ENCODE results near the gene UMAD1.

Gene UMAD1

DNA sequence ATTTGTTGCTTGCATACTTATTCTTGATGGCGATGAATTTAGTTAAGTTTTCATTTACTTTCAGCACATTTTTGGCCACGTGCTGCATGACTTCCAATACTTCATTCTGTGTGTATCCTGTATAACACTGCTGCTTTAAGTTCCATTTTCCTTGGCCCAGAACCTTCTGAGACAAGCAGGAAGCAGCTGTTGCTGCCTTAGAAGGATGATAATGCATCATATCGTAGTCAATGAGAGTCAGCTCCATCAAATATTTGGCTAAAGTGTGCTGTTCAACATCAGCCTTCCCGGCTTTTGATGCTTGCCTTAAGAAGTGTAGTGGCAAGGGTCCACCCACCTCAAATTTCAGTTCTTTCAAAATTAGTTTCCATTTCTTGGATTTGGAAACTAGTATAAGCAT is 268.8 kb downstream of the UMAD1 start:
- Mint-ChIP-seq H3K36me3 (ENCODE audit: low read depth) (peaks cover 5% of the 10 kb centered on the region), H3K27ac (no peak overlapping the region), H3K9me3 (peaks cover 7% of the 10 kb centered on the region), H3K4me3 (no peak overlapping the region), H3K27me3 (no peaks in the 10 kb centered on the region), H3K4me1 (peaks cover 2% of the 10 kb centered on the region)
- no peak for DNase-seq
- ATAC-seq, result no peak

DNA sequence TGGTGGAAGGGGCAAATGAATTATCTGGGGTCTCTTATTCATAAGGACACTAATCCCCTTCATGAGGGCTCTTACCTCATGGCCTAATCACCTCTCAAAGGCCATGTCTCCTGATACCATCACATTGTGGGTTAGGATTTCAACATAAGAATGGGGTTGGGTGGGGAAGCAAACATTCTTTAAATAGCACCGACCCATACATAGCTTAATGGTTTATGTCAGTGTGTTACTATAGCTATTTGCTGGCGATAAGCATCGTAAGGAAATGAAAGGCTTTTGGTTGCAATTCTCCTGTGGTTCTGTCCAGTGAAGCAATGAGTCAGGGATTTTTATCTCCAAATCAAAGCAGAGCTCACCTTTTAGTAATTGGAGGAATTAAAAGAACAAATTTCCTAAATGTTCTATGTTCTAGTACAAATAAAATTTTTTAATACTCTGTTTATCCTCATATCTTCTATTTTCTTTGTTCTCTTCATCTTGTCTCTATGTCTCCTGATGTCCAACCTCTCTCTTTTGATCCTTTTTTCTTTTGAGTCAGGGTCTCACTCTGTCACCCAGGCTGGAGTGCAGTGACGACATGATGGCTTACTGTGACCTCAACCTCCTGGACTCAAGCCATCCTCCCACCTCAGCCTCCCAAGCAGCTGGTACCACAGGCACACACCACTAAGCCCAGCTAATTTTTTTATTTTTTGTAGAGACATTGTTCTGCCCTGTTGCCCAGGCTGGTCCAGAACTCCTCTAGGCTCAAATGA is 271.0 kb downstream of the UMAD1 start:
- Mint-ChIP-seq H3K27me3 (no peaks in the 10 kb centered on the region), H3K27ac (no peak overlapping the region)
- DNase-seq, result no peak

DNA sequence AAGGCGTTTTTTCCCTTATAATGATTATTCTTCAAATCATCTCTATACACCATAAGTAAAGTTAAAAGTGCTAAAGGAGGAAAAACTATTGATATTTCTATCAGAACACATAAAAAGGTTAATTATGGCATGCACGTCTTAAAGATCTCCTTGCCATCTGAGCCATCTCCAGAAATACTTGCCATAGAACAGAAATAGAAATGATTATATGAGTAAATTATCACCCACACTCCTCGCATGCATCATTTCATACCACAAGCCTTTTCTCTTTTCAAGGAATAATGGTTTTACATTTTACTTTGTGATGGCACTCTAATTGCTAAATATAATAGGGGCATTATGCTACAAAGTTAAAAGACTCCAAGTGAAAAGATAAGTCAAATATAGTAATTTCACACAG is 272.4 kb downstream of the UMAD1 start:
- Mint-ChIP-seq H3K36me3 (ENCODE audit: low read depth) (no peaks in the 10 kb centered on the region), H3K27me3 (no peaks in the 10 kb centered on the region), H3K4me3 (no peak overlapping the region), H3K4me1 (no peaks in the 10 kb centered on the region), H3K27ac (no peak overlapping the region), H3K9me3 (no peaks in the 10 kb centered on the region)
- ATAC-seq, result no peak
- no peak for DNase-seq

More for the DNA sequence above, 271.0 kb downstream of the UMAD1 start:
- H3K4me1 Mint-ChIP-seq, result peaks cover 2% of the 10 kb centered on the region
- peaks cover 4% of the 10 kb centered on the region for H3K9me3 Mint-ChIP-seq
- no peak overlapping the region for H3K4me3 Mint-ChIP-seq
- no peak for ATAC-seq
- H3K36me3 Mint-ChIP-seq (ENCODE audit: low read depth), result peaks cover 2% of the 10 kb centered on the region

DNA sequence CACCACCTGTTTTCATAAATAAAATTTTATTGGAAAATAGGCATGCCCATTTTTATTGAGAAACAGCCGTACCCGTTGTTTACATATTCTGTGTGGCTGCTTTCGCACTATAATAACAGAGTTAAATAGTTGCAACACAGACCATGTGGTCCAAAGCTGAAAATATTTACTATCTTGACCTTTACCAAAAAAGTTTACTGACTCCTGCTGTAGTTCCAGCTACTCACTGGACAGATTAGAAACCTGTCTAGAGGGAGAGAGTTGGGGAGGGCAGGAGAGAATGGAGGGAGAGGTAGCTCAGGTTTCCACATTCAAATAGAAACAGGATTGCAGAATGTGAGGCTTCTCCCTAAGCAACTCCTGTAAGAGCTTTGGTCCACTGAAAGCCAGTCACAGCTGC is 273.0 kb downstream of the UMAD1 start:
- no peak for DNase-seq
- Mint-ChIP-seq H3K9me3 (no peaks in the 10 kb centered on the region), H3K27me3 (no peaks in the 10 kb centered on the region), H3K27ac (no peak overlapping the region), H3K4me3 (no peak overlapping the region), H3K4me1 (no peaks in the 10 kb centered on the region), H3K36me3 (ENCODE audit: low read depth) (no peaks in the 10 kb centered on the region)
- no peak for ATAC-seq

DNA sequence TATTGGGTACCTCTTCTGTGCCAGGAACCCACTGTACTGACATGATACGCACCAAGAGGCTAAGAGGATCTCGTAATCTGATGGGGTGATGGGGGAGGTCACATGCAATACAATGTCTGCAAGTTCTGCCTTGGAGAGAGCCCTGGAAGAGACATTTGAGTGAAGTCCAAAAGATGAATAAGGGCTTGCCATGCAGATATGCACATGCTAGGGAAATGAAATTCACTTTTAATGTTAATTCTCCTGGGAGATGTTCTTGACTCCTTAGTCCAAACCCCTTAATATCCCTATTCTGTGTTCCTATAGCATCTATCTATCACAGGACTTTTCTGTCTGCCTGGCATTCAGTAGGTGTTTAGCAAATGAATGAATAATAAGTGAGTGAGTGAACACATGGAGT is 274.0 kb downstream of the UMAD1 start:
- DNase-seq, result no peak
- no peak for ATAC-seq
- H3K4me1 Mint-ChIP-seq, result peaks cover 2% of the 10 kb centered on the region
- H3K27ac Mint-ChIP-seq, result no peak overlapping the region
- no peaks in the 10 kb centered on the region for H3K9me3 Mint-ChIP-seq
- no peaks in the 10 kb centered on the region for H3K27me3 Mint-ChIP-seq
- no peak overlapping the region for H3K4me3 Mint-ChIP-seq
- H3K36me3 Mint-ChIP-seq (ENCODE audit: low read depth), result no peaks in the 10 kb centered on the region

DNA sequence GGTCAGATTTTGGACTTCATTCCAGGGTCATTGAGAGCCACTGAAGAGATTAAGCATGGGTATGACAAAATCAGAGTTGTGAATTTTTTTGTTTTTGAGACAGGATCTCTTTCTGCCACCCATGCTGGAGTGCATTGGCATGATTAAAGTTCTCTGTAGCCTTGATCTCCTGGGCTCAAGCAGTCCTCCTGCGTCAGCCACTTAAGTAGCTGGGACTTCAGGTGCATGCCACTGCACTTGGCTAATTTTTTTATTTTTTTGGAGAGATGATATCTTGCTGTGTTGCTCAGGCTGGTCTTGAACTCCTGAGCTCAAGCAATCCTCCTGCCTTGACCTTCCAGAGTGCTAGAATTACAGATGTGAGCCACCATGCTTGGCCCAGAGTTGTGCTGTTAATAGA is 275.5 kb downstream of the UMAD1 start:
- no peak overlapping the region for H3K27ac Mint-ChIP-seq
- no peaks in the 10 kb centered on the region for H3K27me3 Mint-ChIP-seq
- peaks cover 12% of the 10 kb centered on the region for H3K4me1 Mint-ChIP-seq
- no peaks in the 10 kb centered on the region for H3K36me3 Mint-ChIP-seq (ENCODE audit: low read depth)
- no peak for ATAC-seq
- no peaks in the 10 kb centered on the region for H3K9me3 Mint-ChIP-seq
- no peak for DNase-seq
- H3K4me3 Mint-ChIP-seq, result no peak overlapping the region

DNA sequence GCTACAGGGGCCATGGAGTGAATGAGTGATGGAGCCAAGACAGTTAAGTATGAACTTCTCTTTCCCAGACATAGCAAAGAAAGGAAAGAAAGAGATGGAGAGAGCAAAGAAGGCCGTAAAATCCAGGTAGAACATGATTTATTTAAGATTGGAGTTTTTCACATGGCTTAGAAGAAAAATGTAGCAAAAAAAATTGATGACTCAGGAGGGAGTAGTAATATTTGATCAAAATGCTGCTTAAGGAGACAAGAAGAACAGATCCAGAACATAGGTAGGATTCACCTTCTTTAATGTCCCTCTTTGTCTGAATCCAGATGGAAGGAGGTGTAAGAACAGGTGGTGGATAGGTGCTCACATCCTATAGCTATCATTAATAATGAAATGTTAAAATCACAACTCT is 277.0 kb downstream of the UMAD1 start:
- Mint-ChIP-seq H3K27me3 (no peaks in the 10 kb centered on the region), H3K36me3 (ENCODE audit: low read depth) (no peaks in the 10 kb centered on the region), H3K4me3 (no peak overlapping the region), H3K9me3 (no peaks in the 10 kb centered on the region), H3K27ac (no peak overlapping the region), H3K4me1 (peaks cover 15% of the 10 kb centered on the region)
- DNase-seq, result no peak
- no peak for ATAC-seq

DNA sequence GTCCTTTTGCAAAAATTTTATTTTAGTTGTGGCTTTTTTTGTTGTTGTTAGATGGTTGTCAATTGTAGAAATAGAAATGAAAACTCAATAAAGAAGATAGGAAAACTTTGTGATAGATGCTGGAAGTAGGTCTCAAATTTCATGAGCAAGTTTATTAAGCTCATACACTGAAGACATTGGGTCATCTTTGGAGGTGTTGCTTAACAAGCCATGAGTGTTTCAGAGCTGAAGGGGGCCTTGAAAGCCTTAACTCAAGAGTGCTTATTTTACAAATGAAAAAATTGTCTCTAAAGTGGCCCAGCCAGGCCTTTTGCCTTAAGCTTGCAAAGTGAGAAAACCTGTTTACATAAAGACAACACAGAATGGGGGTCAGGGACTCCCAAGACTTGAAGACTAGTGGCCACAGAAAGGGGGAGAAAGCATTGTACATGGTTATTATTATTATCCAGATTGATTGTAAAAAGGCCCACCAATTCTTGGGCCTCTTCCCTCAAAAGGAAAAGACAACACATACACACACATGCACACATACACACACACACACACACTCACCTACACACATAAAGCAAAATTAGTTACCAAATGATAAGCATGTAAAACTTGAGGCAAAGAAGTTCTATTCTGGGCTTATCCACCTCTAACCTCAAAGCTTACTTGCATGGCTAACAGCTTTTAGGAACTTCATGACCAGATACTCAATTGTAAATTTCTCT is 278.3 kb downstream of the UMAD1 start:
- no peak overlapping the region for H3K4me3 Mint-ChIP-seq
- H3K27ac Mint-ChIP-seq, result no peak overlapping the region
- no peaks in the 10 kb centered on the region for H3K27me3 Mint-ChIP-seq
- DNase-seq (no peak), ATAC-seq (no peak)
- H3K9me3 Mint-ChIP-seq, result no peaks in the 10 kb centered on the region
- H3K36me3 Mint-ChIP-seq (ENCODE audit: low read depth), result no peaks in the 10 kb centered on the region
- peaks cover 21% of the 10 kb centered on the region for H3K4me1 Mint-ChIP-seq

DNA sequence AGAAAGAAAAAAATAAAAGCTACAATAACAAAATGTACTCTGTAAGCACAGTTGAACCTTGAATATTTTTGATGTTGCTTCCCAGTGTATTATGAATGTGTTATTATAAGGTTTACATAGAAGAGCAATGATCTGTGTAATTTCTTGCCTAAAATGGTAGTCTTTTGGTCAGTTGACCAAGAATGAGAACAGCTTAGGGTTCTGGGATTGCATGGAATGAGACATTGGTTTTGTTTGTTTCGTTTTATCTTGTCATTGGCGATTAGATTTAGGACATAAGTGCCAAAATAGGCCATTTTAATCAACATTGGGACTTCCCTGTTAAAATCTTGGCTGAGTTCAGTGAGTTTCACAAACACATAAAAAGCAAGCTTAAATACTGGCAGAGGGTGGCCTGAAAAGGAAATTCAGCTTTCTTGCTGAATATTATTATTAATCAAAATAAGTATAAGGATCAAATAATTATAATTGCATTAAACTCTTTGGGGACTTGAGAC is 278.9 kb downstream of the UMAD1 start:
- Mint-ChIP-seq H3K27me3 (no peaks in the 10 kb centered on the region), H3K4me3 (no peak overlapping the region), H3K4me1 (peaks cover 26% of the 10 kb centered on the region), H3K27ac (no peak overlapping the region), H3K36me3 (ENCODE audit: low read depth) (no peaks in the 10 kb centered on the region), H3K9me3 (no peaks in the 10 kb centered on the region)
- ATAC-seq (no peak), DNase-seq (no peak)

DNA sequence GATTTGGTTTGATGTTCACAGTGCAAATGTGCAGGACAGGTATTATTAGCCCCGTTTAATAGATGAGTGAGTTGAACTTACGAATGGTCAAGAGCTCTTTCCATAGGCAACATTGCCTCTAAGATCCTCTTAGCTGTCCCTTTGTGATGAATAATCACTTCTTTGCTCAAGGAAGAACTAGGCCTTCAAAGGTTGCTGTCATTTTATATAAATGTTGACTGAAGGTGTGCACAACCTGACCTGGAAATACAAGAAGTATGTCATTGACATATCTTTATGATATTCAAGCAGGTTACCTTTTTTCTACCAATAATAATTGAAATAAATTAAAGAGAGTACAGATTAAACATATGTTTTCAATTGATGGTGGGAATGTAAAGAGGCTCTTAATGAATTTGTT is 279.5 kb downstream of the UMAD1 start:
- Mint-ChIP-seq H3K9me3 (no peaks in the 10 kb centered on the region), H3K36me3 (ENCODE audit: low read depth) (no peaks in the 10 kb centered on the region), H3K4me3 (no peak overlapping the region), H3K27ac (no peak overlapping the region), H3K4me1 (peaks cover 26% of the 10 kb centered on the region), H3K27me3 (no peaks in the 10 kb centered on the region)
- ATAC-seq (no peak), DNase-seq (no peak)

DNA sequence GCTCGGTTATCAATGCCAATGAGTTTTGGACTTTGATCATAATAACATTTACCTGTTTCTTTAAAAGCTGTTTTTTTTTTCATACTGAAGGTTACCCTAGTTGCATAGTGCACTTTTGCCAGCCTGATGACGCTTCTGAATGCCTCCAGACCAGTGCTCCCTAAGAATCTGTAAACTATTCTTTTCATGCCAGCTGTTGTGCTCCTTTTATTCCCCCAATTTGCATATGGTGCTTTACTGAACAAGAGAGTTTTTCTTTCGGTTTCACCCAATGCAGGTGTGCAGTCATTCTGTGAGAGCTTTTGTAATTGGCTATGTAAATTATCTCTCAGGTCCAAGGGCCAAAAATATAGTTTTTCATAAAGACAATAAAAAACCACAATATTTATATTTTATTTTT is 279.9 kb downstream of the UMAD1 start:
- peak; percentile 77 for ATAC-seq
- no peaks in the 10 kb centered on the region for H3K27me3 Mint-ChIP-seq
- no peaks in the 10 kb centered on the region for H3K9me3 Mint-ChIP-seq
- peaks cover 26% of the 10 kb centered on the region for H3K4me1 Mint-ChIP-seq
- no peak for DNase-seq
- H3K4me3 Mint-ChIP-seq, result no peak overlapping the region
- H3K36me3 Mint-ChIP-seq (ENCODE audit: low read depth), result no peaks in the 10 kb centered on the region
- H3K27ac Mint-ChIP-seq, result no peak overlapping the region

DNA sequence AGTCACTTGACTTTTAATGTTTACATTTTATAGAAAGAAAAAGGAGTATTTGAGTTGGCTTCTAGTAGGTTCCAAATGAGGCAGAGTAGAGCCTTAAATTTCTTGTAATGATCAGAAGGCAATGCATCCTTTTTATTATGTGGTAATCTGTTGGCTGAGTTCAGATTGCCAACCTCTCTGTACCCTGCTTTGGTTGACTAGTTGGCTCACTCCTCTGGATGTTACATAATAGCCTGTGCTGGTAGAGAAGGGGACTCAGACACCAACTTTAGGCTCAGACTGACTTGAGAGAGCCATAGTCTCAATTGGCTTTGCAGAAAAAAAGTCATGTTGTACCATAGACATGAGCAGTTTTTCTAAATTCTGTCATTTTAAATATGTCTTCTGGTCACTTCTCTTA is 281.3 kb downstream of the UMAD1 start:
- ATAC-seq (no peak), DNase-seq (no peak)
- H3K9me3 Mint-ChIP-seq, result no peaks in the 10 kb centered on the region
- H3K27me3 Mint-ChIP-seq, result no peaks in the 10 kb centered on the region
- H3K27ac Mint-ChIP-seq, result no peak overlapping the region
- no peaks in the 10 kb centered on the region for H3K36me3 Mint-ChIP-seq (ENCODE audit: low read depth)
- peaks cover 26% of the 10 kb centered on the region for H3K4me1 Mint-ChIP-seq
- no peak overlapping the region for H3K4me3 Mint-ChIP-seq

DNA sequence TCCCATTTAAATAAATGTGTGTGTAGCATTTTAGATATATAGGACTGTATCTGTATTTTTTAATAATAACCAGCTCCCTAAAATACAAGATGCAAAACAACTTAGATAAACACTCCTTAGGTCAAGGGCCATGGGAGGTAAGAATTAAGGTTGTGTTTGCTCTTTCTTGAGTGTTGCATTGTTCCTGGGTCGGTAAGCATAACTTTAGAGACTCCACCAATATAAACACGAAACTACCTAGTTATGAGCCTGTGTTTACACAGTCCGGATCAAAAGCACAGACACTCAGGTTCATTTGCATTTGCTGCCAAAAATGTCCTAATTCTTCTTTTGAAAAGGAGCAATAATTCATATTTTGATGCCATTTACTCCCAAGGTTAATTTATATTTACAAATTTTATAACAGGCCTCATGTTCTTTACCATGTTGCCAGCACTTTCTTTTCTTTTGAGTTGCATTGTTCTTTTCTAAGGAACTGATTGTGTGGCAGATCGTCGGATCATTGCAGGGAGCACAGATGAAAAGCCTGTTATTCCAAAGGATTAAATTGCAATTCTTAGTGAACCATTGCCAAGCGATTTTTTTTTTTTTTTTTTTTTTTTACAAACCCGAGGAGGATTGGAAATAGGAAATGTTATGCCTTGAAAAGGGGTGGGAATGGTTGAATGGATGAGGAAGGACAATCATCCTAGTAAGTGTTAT is 282.3 kb downstream of the UMAD1 start:
- no peak for DNase-seq
- H3K4me1 Mint-ChIP-seq, result peaks cover 26% of the 10 kb centered on the region

DNA sequence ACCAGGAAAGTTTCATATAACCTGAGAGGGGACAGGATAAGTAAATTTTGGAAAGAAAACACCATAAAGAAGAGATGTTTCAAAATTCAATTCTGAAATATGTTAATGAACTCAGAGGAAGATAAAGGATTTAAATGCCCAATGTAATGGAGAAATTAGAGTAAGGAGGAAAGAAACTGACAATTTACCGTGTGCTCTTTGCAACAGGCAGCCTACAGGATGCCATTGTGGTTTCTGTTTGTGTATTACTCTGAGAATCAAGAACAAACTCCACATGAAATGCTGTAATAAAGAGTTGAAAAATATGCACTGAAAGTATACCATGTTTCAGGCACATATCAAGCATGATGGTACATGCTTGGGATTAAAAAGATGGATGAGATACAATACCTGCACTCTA is 283.3 kb downstream of the UMAD1 start:
- H3K9me3 Mint-ChIP-seq, result no peaks in the 10 kb centered on the region
- H3K36me3 Mint-ChIP-seq (ENCODE audit: low read depth), result no peaks in the 10 kb centered on the region
- ATAC-seq, result no peak
- H3K27me3 Mint-ChIP-seq, result no peaks in the 10 kb centered on the region
- no peak overlapping the region for H3K4me3 Mint-ChIP-seq
- DNase-seq, result no peak
- no peak overlapping the region for H3K27ac Mint-ChIP-seq
- peaks cover 26% of the 10 kb centered on the region for H3K4me1 Mint-ChIP-seq

More for the DNA sequence above, 282.3 kb downstream of the UMAD1 start:
- Mint-ChIP-seq H3K27ac (no peak overlapping the region), H3K9me3 (no peaks in the 10 kb centered on the region), H3K36me3 (ENCODE audit: low read depth) (no peaks in the 10 kb centered on the region), H3K4me3 (no peak overlapping the region), H3K27me3 (no peaks in the 10 kb centered on the region)
- ATAC-seq, result no peak

DNA sequence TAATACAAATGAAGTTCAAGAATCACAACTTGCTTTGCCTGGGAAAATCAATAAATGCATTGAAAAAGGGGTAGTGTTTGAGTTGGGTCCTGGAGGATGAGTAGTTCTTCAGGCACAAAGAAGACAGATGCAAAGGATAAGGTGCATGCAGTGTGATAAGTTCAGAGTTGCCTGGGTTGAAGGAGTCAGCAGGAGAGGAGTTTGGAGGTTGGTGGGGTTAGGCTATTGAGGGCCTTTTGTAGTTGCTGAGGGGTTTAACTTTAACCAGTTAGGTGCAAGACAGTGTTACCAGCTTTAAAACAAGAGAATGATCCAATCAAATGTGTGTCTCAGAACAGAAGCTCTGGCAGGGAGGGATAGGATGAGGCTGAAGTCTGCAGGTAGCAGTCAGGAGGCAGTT is 283.8 kb downstream of the UMAD1 start:
- ATAC-seq (no peak), DNase-seq (no peak)
- peaks cover 26% of the 10 kb centered on the region for H3K4me1 Mint-ChIP-seq
- no peaks in the 10 kb centered on the region for H3K36me3 Mint-ChIP-seq (ENCODE audit: low read depth)
- H3K9me3 Mint-ChIP-seq, result no peaks in the 10 kb centered on the region
- no peaks in the 10 kb centered on the region for H3K27me3 Mint-ChIP-seq
- no peak overlapping the region for H3K4me3 Mint-ChIP-seq
- no peak overlapping the region for H3K27ac Mint-ChIP-seq
